ENCODE measurements around the gene CHID1.

Gene CHID1

DNA sequence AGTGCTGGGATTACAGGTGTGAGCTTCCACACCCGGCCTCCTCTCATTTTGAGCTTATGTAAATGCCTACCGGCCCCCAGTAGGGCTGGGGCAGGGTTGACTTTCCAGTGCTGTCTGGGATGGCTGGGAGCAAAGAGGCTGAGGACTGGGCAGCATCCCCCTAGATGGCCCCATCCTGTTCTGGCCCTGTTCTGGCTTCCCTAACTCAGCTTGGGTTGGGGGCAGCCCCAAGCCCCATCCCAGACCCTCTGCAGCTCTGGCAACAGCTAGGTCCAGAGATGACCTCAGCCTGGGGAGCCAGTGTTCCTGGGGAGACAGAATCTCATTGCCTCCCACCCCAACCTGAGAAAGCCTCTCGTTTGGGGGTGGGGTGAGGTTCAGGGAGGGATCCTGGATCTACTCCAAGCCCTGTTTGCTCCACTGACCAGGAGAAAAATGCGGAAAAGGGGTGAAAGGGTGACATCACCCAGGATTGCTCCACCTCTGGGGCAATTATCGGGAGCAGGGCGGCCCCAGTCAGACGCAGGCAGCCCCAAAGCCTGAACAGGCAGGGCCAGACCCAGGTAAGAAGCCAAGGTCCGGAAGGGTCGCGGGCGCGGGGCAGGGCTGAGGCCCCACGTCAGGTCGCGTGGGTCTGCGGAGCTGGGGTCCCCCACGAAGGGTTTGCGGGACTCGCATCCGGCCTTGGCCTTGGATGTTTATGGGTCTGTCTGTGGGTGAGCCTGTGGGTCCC lies 92.0 kb downstream of the CHID1 start, which contains the start of gene PNPLA2:
Gene PNPLA2 (plus strand): TSS at position 519 of the 733 bp plus-strand sequence. CDS start 805 bp downstream, outside the sequence.
- DNase-seq, result no peak

All from NCI-H446 treated with DMSO at 0.1 percent for 48 hours (cell line).